Peyer's patch (tissue), 4 donors: Measurements from ENCODE around the gene PANX1. TPM values are rescaled to one million over a fixed set of nuclear protein-coding genes. Genes with fewer than 3 reads are reported as not detected.

Experiments
- DNase-seq, 3 donors: peaks; one replicate each; pipeline ENCODE4 v3.0.0-alpha.2; 2017 to 2019
- H3K27ac ChIP-seq, 4 donors: fragments of 200-600 bp; sonication (generic); one replicate each; pipeline ENCODE4 v1.5.1; 2016 to 2019
- H3K27me3 ChIP-seq, 2 donors: fragments of 200-600 bp; sonication (generic); one replicate each; pipeline ENCODE4 v1.5.1; 2019
- H3K36me3 ChIP-seq, 3 donors: fragments of 200-600 bp; sonication (generic); one replicate each; pipeline ENCODE4 v1.5.1; 2016 to 2019
- H3K4me1 ChIP-seq, 4 donors: fragments of 200-600 bp; sonication (generic); one replicate each; pipeline ENCODE4 v1.5.1; 2016 to 2019
- H3K4me3 ChIP-seq, 4 donors: fragments of 200-600 bp; sonication (generic); 1 replicate in 3 of 4; 2 replicates in 1 of 4; pipeline ENCODE4 v1.5.1; 2016 to 2019; ENCODE audit warnings: mild to moderate bottlenecking in 1 of 4
- H3K9me3 ChIP-seq, 4 donors: fragments of 200-600 bp; sonication (generic); one replicate each; pipeline ENCODE4 v1.5.1; 2016 to 2019; ENCODE audit warnings: mild to moderate bottlenecking in 1 of 4
- CTCF ChIP-seq, 6 experiments: fragments of 450-650 bp in 4 of 6; fragments of 200-600 bp in 2 of 6; sonication (generic) in 1 of 6; IDR thresholded peaks; one replicate each; pipeline ENCODE4 v1.5.1; 2017 to 2019; ENCODE audit warnings: antibody characterized with exemption in 6 of 6, mild to moderate bottlenecking in 3 of 6, moderate library complexity in 1 of 6
- POLR2A ChIP-seq, 2 donors: fragments of 450-650 bp; IDR thresholded peaks; one replicate each; pipeline ENCODE4 v1.5.1; 2017; ENCODE audit warnings: antibody characterized with exemption in 2 of 2, mild to moderate bottlenecking in 2 of 2, moderate library complexity in 2 of 2
- total RNA-seq, 4 donors: library from RNA; depleted of rRNA; stranded (reverse); fragments of >200 nt; gene quantifications; one replicate each; pipeline ENCODE4 v1.1.0, GENCODE V29; 2016

PANX1 gene
- total RNA-seq, 4 donors from 2014 or later, result 5.8 to 10.9 (median 8.6) TPM

- H3K4me3 ChIP-seq, result peak overlapping the region; percentile 72 to 88 (median 84)
- H3K9me3 ChIP-seq, result no peaks in the 10 kb centered on the region
- no peaks in the 10 kb centered on the region for H3K36me3 ChIP-seq
- H3K4me1 ChIP-seq, result peaks cover 0 to 40% (median 8%) of the 10 kb centered on the region in 4 donors
- DNase-seq, result no peak
- TF ChIP-seq CTCF (IDR thresholded peaks at IDR 0.05) (no peak), POLR2A (IDR thresholded peaks at IDR 0.05) (no peak)
- no peaks in the 10 kb centered on the region for H3K27me3 ChIP-seq
- peak overlapping the region; percentile 86 to 98 (median 92) for H3K27ac ChIP-seq
Measured at GRCh38 chr11:94130298-94131046, 1.8 kb downstream of the PANX1 start.

- TF ChIP-seq CTCF (IDR thresholded peaks at IDR 0.05) (no peak), POLR2A (IDR thresholded peaks at IDR 0.05) (no peak)
- H3K4me1 ChIP-seq, result peaks cover 0 to 46% (median 8%) of the 10 kb centered on the region in 4 donors
- DNase-seq, result no peak
- H3K36me3 ChIP-seq, result no peaks in the 10 kb centered on the region
- peak overlapping the region; percentile 86 to 98 (median 92) for H3K27ac ChIP-seq
- H3K27me3 ChIP-seq, result no peaks in the 10 kb centered on the region
- peak overlapping the region in 1 of 4 donors; percentile 26 for H3K4me3 ChIP-seq
- H3K9me3 ChIP-seq, result no peaks in the 10 kb centered on the region
Measured at GRCh38 chr11:94131047-94131717, 2.5 kb downstream of the PANX1 start.

- Histone ChIP-seq H3K4me1 (peaks cover 0 to 46% (median 8%) of the 10 kb centered on the region in 4 donors), H3K4me3 (no peak overlapping the region), H3K27ac (peak overlapping the region in 3 of 4 donors; percentile 86 to 98 (median 96)), H3K9me3 (no peaks in the 10 kb centered on the region), H3K27me3 (no peaks in the 10 kb centered on the region), H3K36me3 (no peaks in the 10 kb centered on the region)
- no peak for TF ChIP-seq CTCF (IDR thresholded peaks at IDR 0.05)
- TF ChIP-seq POLR2A (IDR thresholded peaks at IDR 0.05), result no peak
- no peak for DNase-seq
Measured at GRCh38 chr11:94131718-94132115, 3.1 kb downstream of the PANX1 start.

GRCh38 chr11:94132152-94132558, 3.5 kb downstream of the PANX1 start:
- no peaks in the 10 kb centered on the region for H3K27me3 ChIP-seq
- H3K27ac ChIP-seq, result no peak overlapping the region
- DNase-seq, result no peak
- no peaks in the 10 kb centered on the region for H3K36me3 ChIP-seq
- H3K4me1 ChIP-seq, result peaks cover 0 to 46% (median 8%) of the 10 kb centered on the region in 4 donors
- H3K4me3 ChIP-seq, result no peak overlapping the region
- H3K9me3 ChIP-seq, result no peaks in the 10 kb centered on the region
- TF ChIP-seq CTCF (IDR thresholded peaks at IDR 0.05) (no peak), POLR2A (IDR thresholded peaks at IDR 0.05) (no peak)

- DNase-seq, result no peak
- peaks cover 0 to 40% (median 8%) of the 10 kb centered on the region in 4 donors for H3K4me1 ChIP-seq
Measured at GRCh38 chr11:94132823-94133408, 4.3 kb downstream of the PANX1 start.

More at GRCh38 chr11:94132823-94133408, 4.3 kb downstream of the PANX1 start:
- H3K36me3 ChIP-seq, result no peaks in the 10 kb centered on the region
- H3K27ac ChIP-seq, result peak overlapping the region in 1 of 4 donors; percentile 6
- H3K27me3 ChIP-seq, result no peaks in the 10 kb centered on the region
- no peak overlapping the region for H3K4me3 ChIP-seq
- TF ChIP-seq POLR2A (IDR thresholded peaks at IDR 0.05), result no peak
- TF ChIP-seq CTCF (IDR thresholded peaks at IDR 0.05), result no peak
- no peaks in the 10 kb centered on the region for H3K9me3 ChIP-seq
